ENCODE measurements around the gene GGTLC1.

DNA sequence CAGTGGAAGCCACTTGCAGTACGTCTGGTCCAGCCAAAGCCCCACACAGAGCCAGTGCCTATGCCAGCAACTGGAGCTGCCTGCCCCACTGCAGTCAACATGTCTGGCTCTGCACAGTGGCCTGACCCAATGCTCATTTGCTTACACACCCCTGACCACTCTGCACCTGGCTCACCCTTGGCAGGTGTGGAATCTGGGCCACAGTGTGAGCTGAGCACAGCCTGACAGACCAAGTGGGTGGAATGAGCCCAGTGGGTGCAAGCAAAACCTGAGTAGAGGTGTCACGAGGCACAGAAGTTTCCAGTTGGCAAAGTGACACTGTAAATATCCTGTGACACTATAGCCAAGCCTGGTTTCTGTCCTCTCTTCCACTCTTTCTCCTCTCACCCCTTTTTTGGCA lies 49.5 kb downstream of the GGTLC1 start:
- TF ChIP-seq EZH2 (IDR thresholded peaks at IDR 0.05) = no peak
- TF ChIP-seq POLR2A (IDR thresholded peaks at IDR 0.05; ENCODE audit: borderline replicate concordance, extremely low read depth, insufficient read depth, insufficient read length) = no peak
- no peak for TF ChIP-seq RAD21 (IDR thresholded peaks at IDR 0.05; ENCODE audit: low read depth)
- TF ChIP-seq, protein P1, sequence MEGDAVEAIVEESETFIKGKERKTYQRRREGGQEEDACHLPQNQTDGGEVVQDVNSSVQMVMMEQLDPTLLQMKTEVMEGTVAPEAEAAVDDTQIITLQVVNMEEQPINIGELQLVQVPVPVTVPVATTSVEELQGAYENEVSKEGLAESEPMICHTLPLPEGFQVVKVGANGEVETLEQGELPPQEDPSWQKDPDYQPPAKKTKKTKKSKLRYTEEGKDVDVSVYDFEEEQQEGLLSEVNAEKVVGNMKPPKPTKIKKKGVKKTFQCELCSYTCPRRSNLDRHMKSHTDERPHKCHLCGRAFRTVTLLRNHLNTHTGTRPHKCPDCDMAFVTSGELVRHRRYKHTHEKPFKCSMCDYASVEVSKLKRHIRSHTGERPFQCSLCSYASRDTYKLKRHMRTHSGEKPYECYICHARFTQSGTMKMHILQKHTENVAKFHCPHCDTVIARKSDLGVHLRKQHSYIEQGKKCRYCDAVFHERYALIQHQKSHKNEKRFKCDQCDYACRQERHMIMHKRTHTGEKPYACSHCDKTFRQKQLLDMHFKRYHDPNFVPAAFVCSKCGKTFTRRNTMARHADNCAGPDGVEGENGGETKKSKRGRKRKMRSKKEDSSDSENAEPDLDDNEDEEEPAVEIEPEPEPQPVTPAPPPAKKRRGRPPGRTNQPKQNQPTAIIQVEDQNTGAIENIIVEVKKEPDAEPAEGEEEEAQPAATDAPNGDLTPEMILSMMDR (IDR thresholded peaks at IDR 0.05 in 2 of 3, conservative IDR thresholded peaks at IDR 0.05 in 1 of 3; ENCODE audit: borderline replicate concordance in 1 of 3, insufficient read depth in 1 of 3, low read depth in 2 of 3, low read length in 2 of 3) = no peak
